ENCODE results near the gene ZBTB3.
A peak's percentile ranks its signal among the peaks of the same experiment; 100 is the strongest.

The ZBTB3 gene

GRCh38 chr11:62728171-62728988 lies 25.6 kb downstream of the ZBTB3 start, which contains the start of gene TTC9C:
TSS of gene TTC9C (plus strand) at chr11:62728486. CDS start at chr11:62728849, 363 bp downstream.
- Mint-ChIP-seq H3K36me3 (ENCODE audit: low read depth) (peaks cover 28% of the 10 kb centered on the region), H3K9me3 (no peaks in the 10 kb centered on the region), H3K4me3 (peak within 1 kb of the TSS; percentile 98), H3K4me1 (peaks cover 52% of the 10 kb centered on the region), H3K27me3 (ENCODE audit: low read depth, poor library complexity) (peaks cover 3% of the 10 kb centered on the region), H3K27ac (peak within 1 kb of the TSS; percentile 100)
- DNase-seq, result peak; percentile 83
- TF ChIP-seq CTCF (IDR thresholded peaks at IDR 0.05), result no peak

- DNase-seq, result peak; percentile 81
- Mint-ChIP-seq H3K27ac (peak overlapping the region; percentile 100), H3K4me1 (peaks cover 52% of the 10 kb centered on the region), H3K9me3 (no peaks in the 10 kb centered on the region), H3K36me3 (ENCODE audit: low read depth) (peaks cover 28% of the 10 kb centered on the region), H3K4me3 (peak overlapping the region; percentile 98), H3K27me3 (ENCODE audit: low read depth, poor library complexity) (peaks cover 3% of the 10 kb centered on the region)
- TF ChIP-seq CTCF (IDR thresholded peaks at IDR 0.05), result no peak
These were observed 26.1 kb downstream of the ZBTB3 start for GRCh38 chr11:62727872-62728170.

- peak; percentile 97 for DNase-seq
- H3K27ac Mint-ChIP-seq, result peak within 1 kb of the TSS; percentile 100
These were observed 26.6 kb downstream of the ZBTB3 start, which contains the start of gene HNRNPUL2 for GRCh38 chr11:62727165-62727871. TSS of gene HNRNPUL2 (minus strand) at chr11:62727457. CDS start at chr11:62727156, 301 bp downstream.

GRCh38 chr11:62726915-62727164 lies 27.1 kb downstream of the ZBTB3 start:
- no peak for DNase-seq
- Mint-ChIP-seq H3K4me3 (peak overlapping the region; percentile 98), H3K9me3 (no peaks in the 10 kb centered on the region), H3K4me1 (peaks cover 62% of the 10 kb centered on the region), H3K27ac (no peak overlapping the region), H3K27me3 (ENCODE audit: low read depth, poor library complexity) (peaks cover 3% of the 10 kb centered on the region), H3K36me3 (ENCODE audit: low read depth) (peaks cover 37% of the 10 kb centered on the region)
- TF ChIP-seq CTCF (IDR thresholded peaks at IDR 0.05), result no peak

More at GRCh38 chr11:62727165-62727871, 26.6 kb downstream of the ZBTB3 start, which contains the start of gene HNRNPUL2:
- H3K36me3 Mint-ChIP-seq (ENCODE audit: low read depth), result peaks cover 33% of the 10 kb centered on the region
- H3K4me1 Mint-ChIP-seq, result peaks cover 57% of the 10 kb centered on the region
- H3K9me3 Mint-ChIP-seq, result no peaks in the 10 kb centered on the region
- H3K27me3 Mint-ChIP-seq (ENCODE audit: low read depth, poor library complexity), result peaks cover 3% of the 10 kb centered on the region
- TF ChIP-seq CTCF (IDR thresholded peaks at IDR 0.05), result no peak
- peak within 1 kb of the TSS; percentile 98 for H3K4me3 Mint-ChIP-seq

- H3K27ac Mint-ChIP-seq, result peak overlapping the region; percentile 97
- DNase-seq, result peak; percentile 42
- no peaks in the 10 kb centered on the region for H3K9me3 Mint-ChIP-seq
- no peak for TF ChIP-seq CTCF (IDR thresholded peaks at IDR 0.05)
- peaks cover 3% of the 10 kb centered on the region for H3K27me3 Mint-ChIP-seq (ENCODE audit: low read depth, poor library complexity)
- H3K4me1 Mint-ChIP-seq, result peaks cover 62% of the 10 kb centered on the region
- H3K4me3 Mint-ChIP-seq, result peak overlapping the region; percentile 98
- H3K36me3 Mint-ChIP-seq (ENCODE audit: low read depth), result peaks cover 41% of the 10 kb centered on the region
These were observed 27.6 kb downstream of the ZBTB3 start for GRCh38 chr11:62726156-62726914.

Measured in nephron progenitor cell (in vitro differentiated cells).